Mucosa of descending colon (tissue), 3 donors: ENCODE results near the gene POM121L2. TPM values are rescaled to one million over a fixed set of nuclear protein-coding genes. Genes with fewer than 3 reads are reported as not detected.

Experiments used
- ATAC-seq: fragments of 200-7000 bp; cut with Tn5 transposase; one replicate; pipeline ENCODE4 v1.9.1; 2020; ENCODE audit warnings: mild to moderate bottlenecking, moderate library complexity
- DNase-seq, 3 donors: peaks; one replicate each; pipeline ENCODE4 v3.0.0-alpha.2; 2020
- H3K36me3 ChIP-seq: fragments of 200-600 bp; one replicate; pipeline ENCODE4 v1.8.0; 2021; ENCODE audit warnings: low read depth, mild to moderate bottlenecking
- H3K4me1 ChIP-seq: fragments of 200-600 bp; one replicate; pipeline ENCODE4 v1.8.0; 2021; ENCODE audit warnings: low read depth, mild to moderate bottlenecking
- H3K4me3 ChIP-seq: fragments of 200-600 bp; one replicate; pipeline ENCODE4 v1.8.0; 2021; ENCODE audit warnings: mild to moderate bottlenecking
- H3K9me3 ChIP-seq: fragments of 200-600 bp; one replicate; pipeline ENCODE4 v1.8.0; 2021; ENCODE audit warnings: mild to moderate bottlenecking
- intact Hi-C, 2 donors: fragments of 100-400 bp; cut with DNase I in 1 of 2; cut with micrococcal nuclease in 1 of 2; formaldehyde crosslinking; loops; one replicate each; pipeline versions ENCODE4 v1.11.0 to v1.11.1; 2022; cut with DNase I, micrococcal nuclease
- total RNA-seq, 3 donors: library from RNA; stranded (reverse); fragmentation: NEBNext Ultra II Directional in 2 of 3; extraction: Animal tissue kit (Norgen Biotek cat#: 25700) in 2 of 3; gene quantifications; one replicate each; pipeline versions ENCODE4 v1.2.1 to v1.2.4, GENCODE V29; 2021 to 2023
- TF ChIP-seq, protein P1 (sequence below): fragments of 200-600 bp; IDR thresholded peaks from one replicate; pipeline ENCODE4 v1.8.0; 2022; ENCODE audit warnings: antibody characterized with exemption, mild to moderate bottlenecking
- donor health status: DM: no; HTN: no; CAD: no; lungs with moderate emphysema.
- donor health status: DM: no; HTN: no; CAD: no.
- donor health status: DM: no; HTN: yes; CAD: no.

POM121L2 gene
- total RNA-seq, 3 donors from 2014 or later = 0.09 to 0.14 TPM; not detected in 1

DNA sequence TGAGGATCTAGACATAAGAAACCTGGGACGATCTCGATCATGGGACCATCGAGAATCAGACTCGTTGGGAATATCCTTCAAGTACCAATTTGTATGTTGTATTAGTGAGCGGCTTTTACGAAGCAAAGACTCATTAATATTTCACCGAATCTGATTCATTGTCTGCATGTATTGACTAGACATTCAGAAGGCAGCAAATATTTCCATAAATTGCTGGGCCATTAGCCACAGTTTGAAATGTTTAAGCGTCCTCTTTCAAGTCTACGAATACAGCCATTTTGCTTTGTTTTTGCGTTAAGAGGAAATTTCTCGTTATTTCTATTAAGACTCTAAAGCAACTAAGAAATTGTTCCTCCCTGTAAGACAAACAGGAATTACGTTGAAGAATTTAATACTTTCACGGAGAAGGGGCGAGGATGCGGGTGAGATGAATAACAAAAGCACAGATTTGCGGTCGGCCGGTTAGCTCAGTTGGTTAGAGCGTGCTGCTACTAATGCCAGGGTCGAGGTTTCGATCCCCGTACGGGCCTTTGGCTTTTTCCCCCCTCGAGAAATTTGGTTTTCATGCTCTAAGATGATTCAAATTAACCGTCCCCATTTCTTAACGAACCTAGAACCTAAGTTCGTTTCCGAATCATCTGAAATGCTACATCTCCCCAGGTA is 18.5 kb downstream of the POM121L2 start:
- H3K4me3 ChIP-seq = no peak overlapping the region

DNA sequence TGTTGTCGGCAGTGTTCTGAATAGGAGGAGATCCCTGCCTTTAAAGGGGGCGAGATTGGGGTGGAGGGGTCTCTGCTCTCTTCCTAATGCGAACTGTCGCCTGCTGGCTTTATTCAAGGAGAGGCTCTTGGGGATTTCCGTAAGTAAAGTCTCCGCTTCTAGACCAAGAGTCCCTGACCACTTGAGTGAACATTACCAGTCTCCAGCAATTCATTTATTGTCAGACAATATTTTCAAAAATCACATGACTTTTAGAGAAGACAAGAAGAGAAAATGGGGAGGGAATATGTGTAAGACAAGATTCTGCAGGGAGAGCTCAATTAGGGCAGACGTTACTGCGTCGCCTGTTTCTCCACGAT is 21.2 kb downstream of the POM121L2 start:
- Histone ChIP-seq H3K36me3 (no peaks in the 10 kb centered on the region), H3K9me3 (no peaks in the 10 kb centered on the region), H3K4me3 (no peak overlapping the region), H3K4me1 (no peaks in the 10 kb centered on the region)
- no peak for ATAC-seq
- no peak for DNase-seq
- intact Hi-C loops = no loop called here
- TF ChIP-seq, protein P1, sequence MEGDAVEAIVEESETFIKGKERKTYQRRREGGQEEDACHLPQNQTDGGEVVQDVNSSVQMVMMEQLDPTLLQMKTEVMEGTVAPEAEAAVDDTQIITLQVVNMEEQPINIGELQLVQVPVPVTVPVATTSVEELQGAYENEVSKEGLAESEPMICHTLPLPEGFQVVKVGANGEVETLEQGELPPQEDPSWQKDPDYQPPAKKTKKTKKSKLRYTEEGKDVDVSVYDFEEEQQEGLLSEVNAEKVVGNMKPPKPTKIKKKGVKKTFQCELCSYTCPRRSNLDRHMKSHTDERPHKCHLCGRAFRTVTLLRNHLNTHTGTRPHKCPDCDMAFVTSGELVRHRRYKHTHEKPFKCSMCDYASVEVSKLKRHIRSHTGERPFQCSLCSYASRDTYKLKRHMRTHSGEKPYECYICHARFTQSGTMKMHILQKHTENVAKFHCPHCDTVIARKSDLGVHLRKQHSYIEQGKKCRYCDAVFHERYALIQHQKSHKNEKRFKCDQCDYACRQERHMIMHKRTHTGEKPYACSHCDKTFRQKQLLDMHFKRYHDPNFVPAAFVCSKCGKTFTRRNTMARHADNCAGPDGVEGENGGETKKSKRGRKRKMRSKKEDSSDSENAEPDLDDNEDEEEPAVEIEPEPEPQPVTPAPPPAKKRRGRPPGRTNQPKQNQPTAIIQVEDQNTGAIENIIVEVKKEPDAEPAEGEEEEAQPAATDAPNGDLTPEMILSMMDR = no peak

More for the DNA sequence above, 18.5 kb downstream of the POM121L2 start:
- intact Hi-C loops = no loop called here
- no peaks in the 10 kb centered on the region for H3K9me3 ChIP-seq
- ATAC-seq = no peak
- H3K4me1 ChIP-seq = no peaks in the 10 kb centered on the region
- H3K36me3 ChIP-seq = no peaks in the 10 kb centered on the region
- DNase-seq = no peak
- TF ChIP-seq, protein P1 = no peak

DNA sequence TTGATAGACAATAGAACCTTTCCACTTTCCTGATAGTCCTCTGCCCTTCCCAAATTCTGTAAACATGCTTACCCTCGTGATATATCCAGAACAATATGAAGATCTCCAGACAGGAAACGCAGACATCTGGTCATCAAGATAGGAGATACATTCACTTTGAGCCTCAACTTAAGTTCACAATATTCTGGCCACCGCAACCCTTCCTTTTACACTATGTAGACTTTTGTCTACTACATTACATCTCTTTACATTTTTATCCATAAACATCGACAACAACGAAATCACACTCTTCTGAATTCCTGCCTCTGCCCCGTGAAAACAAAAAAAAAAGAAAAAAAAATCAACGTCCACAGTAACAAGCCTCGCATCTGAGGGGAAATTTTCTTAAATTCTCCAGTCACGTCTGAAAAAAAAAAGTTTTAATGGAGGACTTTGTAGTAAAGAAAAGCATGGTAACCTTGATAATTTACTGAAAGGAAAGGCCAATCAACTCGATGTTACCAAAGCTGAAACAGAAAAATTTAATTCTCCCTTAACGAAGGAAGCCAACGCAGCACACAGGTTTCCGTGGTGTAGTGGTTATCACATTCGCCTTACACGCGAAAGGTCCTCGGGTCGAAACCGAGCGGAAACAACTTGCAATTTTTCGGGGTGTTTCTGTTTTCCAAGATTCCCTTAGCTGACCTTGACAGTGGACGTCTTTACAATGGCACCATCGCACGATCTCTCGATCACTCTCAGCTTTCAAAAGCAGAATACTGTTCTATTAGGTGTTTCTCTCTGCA is 21.8 kb downstream of the POM121L2 start:
- Histone ChIP-seq H3K9me3 (no peaks in the 10 kb centered on the region), H3K4me1 (no peaks in the 10 kb centered on the region), H3K4me3 (no peak overlapping the region), H3K36me3 (no peaks in the 10 kb centered on the region)
- intact Hi-C loops = no loop called here
- DNase-seq (no peak), ATAC-seq (no peak)
- TF ChIP-seq, protein P1 = no peak

DNA sequence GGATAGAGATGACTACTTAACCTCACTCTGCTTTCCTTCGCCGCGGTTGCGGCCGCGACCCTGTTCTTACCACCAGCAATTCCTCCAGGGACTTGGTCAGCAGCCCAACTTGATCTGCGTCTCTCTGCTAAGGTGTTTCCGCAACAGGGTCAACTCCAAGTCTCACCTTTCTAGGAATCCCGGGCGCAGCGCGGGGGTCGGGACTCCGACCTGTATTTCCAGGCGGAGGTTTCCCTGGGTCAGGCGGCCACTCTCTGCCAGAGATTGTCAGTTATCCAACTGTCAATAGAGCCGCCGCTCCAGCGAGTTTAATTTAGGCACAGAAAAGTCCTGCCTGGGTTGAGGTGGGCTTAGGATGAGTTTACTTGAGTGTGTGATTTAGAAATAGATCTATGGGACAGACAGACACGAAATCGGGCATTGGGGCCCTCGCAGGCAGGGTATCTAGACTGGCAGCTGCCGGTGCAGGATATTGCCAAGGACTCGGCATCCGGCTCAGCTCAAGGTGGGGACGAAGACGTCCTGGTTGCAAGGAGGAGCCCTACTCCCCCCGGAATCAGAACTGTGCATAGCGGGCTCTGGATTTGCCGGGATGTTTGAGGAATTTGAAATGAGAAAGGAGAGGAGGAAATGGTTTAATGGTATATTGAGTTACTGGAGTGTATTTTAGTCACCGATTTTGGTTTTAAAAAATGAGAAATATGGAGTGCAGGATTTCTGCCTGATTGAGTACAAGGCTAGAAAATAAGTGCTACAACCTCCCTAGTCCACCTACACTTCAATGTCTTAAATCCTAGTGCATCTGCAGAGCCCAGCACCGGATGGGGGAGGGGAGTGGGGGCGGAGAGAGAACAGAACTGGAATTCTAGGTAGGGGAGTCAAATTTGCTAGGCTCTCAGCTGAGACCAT is 23.7 kb downstream of the POM121L2 start:
- H3K4me3 ChIP-seq = no peak overlapping the region
- H3K4me1 ChIP-seq = no peaks in the 10 kb centered on the region
- no peaks in the 10 kb centered on the region for H3K9me3 ChIP-seq
- intact Hi-C loops = no loop called here
- TF ChIP-seq, protein P1 = no peak
- ATAC-seq (no peak), DNase-seq (no peak)
- no peaks in the 10 kb centered on the region for H3K36me3 ChIP-seq

DNA sequence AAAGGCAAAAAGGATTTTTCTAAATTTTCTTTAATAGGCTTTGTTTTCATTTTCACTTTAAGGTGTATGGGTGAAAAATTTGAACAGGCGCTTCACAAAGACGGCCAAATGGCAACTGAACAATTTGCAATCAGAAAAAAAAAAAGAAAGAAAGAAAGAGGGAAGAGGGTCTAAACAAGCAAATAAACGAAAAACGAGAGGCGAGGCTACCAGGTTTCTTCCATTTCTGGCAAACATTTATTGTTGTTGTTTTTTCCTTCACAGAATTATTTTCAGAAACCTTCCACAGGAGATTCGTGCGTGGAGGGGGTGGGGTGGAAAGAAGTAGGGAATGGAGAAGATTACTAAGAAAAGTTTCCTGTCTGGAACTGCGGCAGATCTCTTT is 24.3 kb downstream of the POM121L2 start:
- TF ChIP-seq, protein P1 = no peak
- DNase-seq (no peak), ATAC-seq (no peak)
- no peak overlapping the region for H3K4me3 ChIP-seq
- H3K9me3 ChIP-seq = no peaks in the 10 kb centered on the region
- no peaks in the 10 kb centered on the region for H3K36me3 ChIP-seq
- intact Hi-C loops = no loop called here
- H3K4me1 ChIP-seq = no peaks in the 10 kb centered on the region
